GM12878 (cell line): ENCODE measurements around the gene GRIK2.

Experiments
- CTCF ChIP-seq, 3 experiments: IDR thresholded peaks in 2 of 3; conservative IDR thresholded peaks in 1 of 3; 2 replicates each; pipeline ENCODE4 v1.5.1; 2011; ENCODE audit warnings: low read depth in 3 of 3, low read length in 3 of 3, mild to moderate bottlenecking in 3 of 3, control low read depth in 2 of 3, moderate library complexity in 2 of 3, inconsistent platforms in 1 of 3, mixed read lengths in 1 of 3; ENCODE audit not compliant: control insufficient read depth in 2 of 3, insufficient read depth in 1 of 3; ENCODE audit errors: extremely low read depth in 1 of 3
- EP300 ChIP-seq, 2 experiments: fragments of 150-350 bp in 1 of 2; IDR thresholded peaks; 2 replicates each; pipeline ENCODE4 v1.6.1; 2011 to 2012; ENCODE audit warnings: low read depth in 2 of 2, low read length in 2 of 2, borderline replicate concordance in 1 of 2, improper control_type of control experiment in 1 of 2, inconsistent platforms in 1 of 2; ENCODE audit not compliant: control insufficient read depth in 1 of 2
- EZH2 ChIP-seq: IDR thresholded peaks from 2 replicates; pipeline ENCODE4 v1.6.1; 2012; ENCODE audit warnings: low read depth, mild to moderate bottlenecking, control low read depth, inconsistent platforms, low read length, borderline replicate concordance; ENCODE audit not compliant: control insufficient read depth
- MYC ChIP-seq: IDR thresholded peaks from 2 replicates; pipeline ENCODE4 v1.6.1; 2011; ENCODE audit warnings: mild to moderate bottlenecking, low read length, moderate library complexity, inconsistent platforms; ENCODE audit not compliant: insufficient read depth, insufficient replicate concordance, insufficient read length, severe bottlenecking
- POLR2A ChIP-seq: IDR thresholded peaks from 2 replicates; pipeline ENCODE4 v1.6.1; 2011; ENCODE audit warnings: low read depth, mild to moderate bottlenecking, low read length
- ZNF274 ChIP-seq: IDR thresholded peaks from one replicate; pipeline ENCODE4 v1.8.0; 2011; ENCODE audit not compliant: insufficient read length, insufficient read depth

- TF ChIP-seq EZH2, result no peak
- TF ChIP-seq POLR2A, result no peak
- TF ChIP-seq ZNF274, result no peak
- TF ChIP-seq CTCF (IDR thresholded peaks at IDR 0.05 in 2 of 3, conservative IDR thresholded peaks at IDR 0.05 in 1 of 3; ENCODE audit: control insufficient read depth in 2 of 3, extremely low read depth in 1 of 3, insufficient read depth in 1 of 3, low read depth in 3 of 3, low read length in 3 of 3), result no peak
- TF ChIP-seq EP300 (IDR thresholded peaks at IDR 0.05; ENCODE audit: borderline replicate concordance in 1 of 2, control insufficient read depth in 1 of 2, low read depth in 2 of 2, low read length in 2 of 2), result no peak
- no peak for TF ChIP-seq MYC
Observed at GRCh38 chr6:101534821-101535220, 141.3 kb downstream of the GRIK2 start.
